ENCODE results near the gene TNFRSF14. TPM values are rescaled to one million over a fixed set of nuclear protein-coding genes. Genes with fewer than 3 reads are reported as not detected.

TNFRSF14 gene
- polyA plus RNA-seq, 1 experiment, result 19.3 TPM

- DNase-seq (ENCODE audit: low read depth), result no peak
- H3K27me3 ChIP-seq (ENCODE audit: control insufficient read depth, insufficient read depth, low read length), result no peaks in the 10 kb centered on the region
- TF ChIP-seq, protein P1, sequence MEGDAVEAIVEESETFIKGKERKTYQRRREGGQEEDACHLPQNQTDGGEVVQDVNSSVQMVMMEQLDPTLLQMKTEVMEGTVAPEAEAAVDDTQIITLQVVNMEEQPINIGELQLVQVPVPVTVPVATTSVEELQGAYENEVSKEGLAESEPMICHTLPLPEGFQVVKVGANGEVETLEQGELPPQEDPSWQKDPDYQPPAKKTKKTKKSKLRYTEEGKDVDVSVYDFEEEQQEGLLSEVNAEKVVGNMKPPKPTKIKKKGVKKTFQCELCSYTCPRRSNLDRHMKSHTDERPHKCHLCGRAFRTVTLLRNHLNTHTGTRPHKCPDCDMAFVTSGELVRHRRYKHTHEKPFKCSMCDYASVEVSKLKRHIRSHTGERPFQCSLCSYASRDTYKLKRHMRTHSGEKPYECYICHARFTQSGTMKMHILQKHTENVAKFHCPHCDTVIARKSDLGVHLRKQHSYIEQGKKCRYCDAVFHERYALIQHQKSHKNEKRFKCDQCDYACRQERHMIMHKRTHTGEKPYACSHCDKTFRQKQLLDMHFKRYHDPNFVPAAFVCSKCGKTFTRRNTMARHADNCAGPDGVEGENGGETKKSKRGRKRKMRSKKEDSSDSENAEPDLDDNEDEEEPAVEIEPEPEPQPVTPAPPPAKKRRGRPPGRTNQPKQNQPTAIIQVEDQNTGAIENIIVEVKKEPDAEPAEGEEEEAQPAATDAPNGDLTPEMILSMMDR (IDR thresholded peaks at IDR 0.05; ENCODE audit: insufficient read depth, low read depth, low read length), result no peak
- ChIA-PET CTCF (no interaction called here), POLR2A (no interaction called here)
- H3K36me3 ChIP-seq (ENCODE audit: control insufficient read depth, insufficient read depth, low read length), result peaks cover 2% of the 10 kb centered on the region; the same call in 1 of the 2 replicates
- no peak overlapping the region for H3K4me3 ChIP-seq (ENCODE audit: low read depth, low read length)
These were observed 35.0 kb downstream of the TNFRSF14 start for GRCh38 chr1:2591233-2591580.

GRCh38 chr1:2591581-2592261, 35.5 kb downstream of the TNFRSF14 start:
- DNase-seq (ENCODE audit: low read depth), result no peak
- Histone ChIP-seq H3K36me3 (ENCODE audit: control insufficient read depth, insufficient read depth, low read length) (peaks cover 2% of the 10 kb centered on the region; the same call in 1 of the 2 replicates), H3K4me3 (ENCODE audit: low read depth, low read length) (no peak overlapping the region), H3K27me3 (ENCODE audit: control insufficient read depth, insufficient read depth, low read length) (no peaks in the 10 kb centered on the region)
- TF ChIP-seq, protein P1 (IDR thresholded peaks at IDR 0.05; ENCODE audit: insufficient read depth, low read depth, low read length), result no peak
- CTCF ChIA-PET, result no interaction called here
- POLR2A ChIA-PET, result no interaction called here

DNA sequence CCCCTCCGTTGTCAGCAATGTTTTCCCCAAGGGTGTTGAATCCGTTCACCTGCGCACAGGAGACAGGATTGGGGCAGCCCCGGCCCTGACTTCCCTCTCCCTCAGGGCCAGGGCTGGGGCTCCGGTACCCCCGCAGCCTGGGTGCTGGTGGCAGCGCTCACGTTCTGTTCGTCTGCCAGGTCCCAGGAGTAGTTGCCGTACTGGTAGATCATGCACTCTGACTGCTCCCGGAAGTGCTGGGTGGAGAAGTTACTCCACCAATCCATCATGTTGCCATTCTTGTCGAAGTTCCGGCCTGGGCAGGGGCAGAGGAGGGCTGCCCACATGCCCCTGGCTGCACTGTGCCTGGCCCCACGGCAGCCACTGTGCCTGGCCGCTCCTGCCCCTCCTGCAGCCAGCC, 36.5 kb downstream of the TNFRSF14 start:
- POLR2A ChIA-PET, result no interaction called here
- Histone ChIP-seq H3K27me3 (ENCODE audit: control insufficient read depth, insufficient read depth, low read length) (no peaks in the 10 kb centered on the region), H3K36me3 (ENCODE audit: control insufficient read depth, insufficient read depth, low read length) (peaks cover 2% of the 10 kb centered on the region; the same call in 1 of the 2 replicates), H3K4me3 (ENCODE audit: low read depth, low read length) (no peak overlapping the region)
- no peak for DNase-seq (ENCODE audit: low read depth)
- TF ChIP-seq, protein P1 (IDR thresholded peaks at IDR 0.05; ENCODE audit: insufficient read depth, low read depth, low read length), result no peak
- CTCF ChIA-PET, result no interaction called here

DNA sequence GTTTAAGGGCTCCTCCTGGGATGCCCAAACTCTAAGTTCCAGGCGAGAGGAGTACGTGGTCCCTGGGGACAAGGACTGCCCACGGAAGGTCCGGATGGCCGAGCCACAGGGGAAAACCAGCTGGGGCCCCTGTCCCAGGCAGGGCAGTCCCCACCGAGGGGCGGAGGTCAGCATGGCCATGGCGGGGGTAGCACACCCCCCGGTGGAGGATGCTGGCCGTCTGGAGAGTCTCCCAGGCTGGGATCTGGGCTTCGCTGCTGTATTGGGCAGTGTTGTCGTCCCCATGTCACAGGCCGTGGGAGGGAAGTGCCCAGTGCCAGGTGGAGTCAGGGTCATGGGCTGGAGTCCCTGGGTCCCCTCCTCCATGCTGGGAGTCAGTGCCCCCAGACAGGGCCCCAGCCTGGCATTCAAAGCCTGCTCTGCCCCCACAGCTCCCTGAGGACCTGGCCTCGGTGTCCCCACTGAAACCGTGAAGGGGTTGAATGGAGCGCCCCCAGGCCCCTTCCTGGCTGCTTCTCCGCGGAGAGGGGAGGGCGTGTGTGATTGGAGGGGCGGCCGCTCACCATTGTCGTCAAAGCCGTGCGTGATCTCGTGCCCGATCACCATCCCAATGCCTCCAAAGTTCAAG, 37.2 kb downstream of the TNFRSF14 start:
- Histone ChIP-seq H3K4me3 (ENCODE audit: low read depth, low read length) (no peak overlapping the region), H3K27me3 (ENCODE audit: control insufficient read depth, insufficient read depth, low read length) (no peaks in the 10 kb centered on the region), H3K36me3 (ENCODE audit: control insufficient read depth, insufficient read depth, low read length) (peaks cover 2% of the 10 kb centered on the region; the same call in 1 of the 2 replicates)
- DNase-seq (ENCODE audit: low read depth), result no peak
- ChIA-PET POLR2A (no interaction called here), CTCF (interaction anchor here (0.6 kb wide), 1 partner anchor 43 kb away, joined by 3 read pairs; no protein-coding TSS in a partner anchor)
- TF ChIP-seq, protein P1 (IDR thresholded peaks at IDR 0.05; ENCODE audit: insufficient read depth, low read depth, low read length), result no peak

DNA sequence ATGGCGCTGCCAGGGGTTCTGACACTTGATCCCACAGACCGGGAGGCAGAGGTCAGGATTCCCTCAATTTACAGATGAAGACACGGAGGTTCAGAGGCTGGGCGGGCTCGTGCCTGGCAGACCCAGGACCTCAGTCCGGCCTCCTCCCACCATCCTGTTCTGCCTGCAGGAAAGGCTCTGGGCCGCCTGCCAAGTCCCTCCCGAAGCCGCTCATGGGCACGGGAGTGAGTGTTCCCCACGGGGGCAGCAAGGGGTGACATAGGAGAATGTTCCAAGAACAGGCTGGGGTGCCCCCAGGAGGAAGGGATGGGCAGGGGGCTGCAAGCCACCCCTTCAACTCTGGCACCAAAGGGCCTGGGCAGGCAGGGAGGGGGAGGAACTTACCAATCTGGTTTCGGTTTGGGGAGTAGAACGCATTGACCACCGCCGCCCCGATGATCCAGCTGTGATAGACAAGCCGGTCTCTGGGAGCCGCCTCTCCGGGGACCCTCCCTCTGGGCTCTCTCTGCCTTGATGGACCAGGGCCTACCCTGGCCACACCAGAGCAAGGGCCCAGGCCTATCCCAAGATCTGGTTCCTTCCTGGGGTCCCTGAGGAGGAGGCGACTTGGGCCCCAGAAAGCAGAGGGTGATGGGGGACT, 38.0 kb downstream of the TNFRSF14 start:
- TF ChIP-seq, protein P1 (IDR thresholded peaks at IDR 0.05; ENCODE audit: insufficient read depth, low read depth, low read length), result no peak
- H3K4me3 ChIP-seq (ENCODE audit: low read depth, low read length), result no peak overlapping the region
- peaks cover under 1% of the 10 kb centered on the region; the same call in 1 of the 2 replicates for H3K36me3 ChIP-seq (ENCODE audit: control insufficient read depth, insufficient read depth, low read length)
- ChIA-PET CTCF (no interaction called here), POLR2A (no interaction called here)
- H3K27me3 ChIP-seq (ENCODE audit: control insufficient read depth, insufficient read depth, low read length), result no peaks in the 10 kb centered on the region
- no peak for DNase-seq (ENCODE audit: low read depth)
